ENCODE data around the gene ABCB8.
A peak's percentile ranks its signal among the peaks of the same experiment; 100 is the strongest.
"Not testable (repeated sequence)": the region's sequence is repeated elsewhere in the genome, so short reads cannot be mapped to it uniquely, and the experiment has no call there.

Gene ABCB8

GRCh38 chr7:151024435-151025056, 3.7 kb upstream of the ABCB8 start, which contains the start of gene ATG9B:
TSS of gene ATG9B (minus strand) at chr7:151024494. CDS start at chr7:151024423, 71 bp downstream.
- H3K4me3 ChIP-seq (replicated peaks; ENCODE audit: low read depth, low read length), result no peak within 1 kb of the TSS
- no peak for DNase-seq (ENCODE audit: extremely low read depth, low read depth)
- no peak for TF ChIP-seq CTCF (IDR thresholded peaks at IDR 0.05; ENCODE audit: low read depth, low read length, missing control alignments)

DNA sequence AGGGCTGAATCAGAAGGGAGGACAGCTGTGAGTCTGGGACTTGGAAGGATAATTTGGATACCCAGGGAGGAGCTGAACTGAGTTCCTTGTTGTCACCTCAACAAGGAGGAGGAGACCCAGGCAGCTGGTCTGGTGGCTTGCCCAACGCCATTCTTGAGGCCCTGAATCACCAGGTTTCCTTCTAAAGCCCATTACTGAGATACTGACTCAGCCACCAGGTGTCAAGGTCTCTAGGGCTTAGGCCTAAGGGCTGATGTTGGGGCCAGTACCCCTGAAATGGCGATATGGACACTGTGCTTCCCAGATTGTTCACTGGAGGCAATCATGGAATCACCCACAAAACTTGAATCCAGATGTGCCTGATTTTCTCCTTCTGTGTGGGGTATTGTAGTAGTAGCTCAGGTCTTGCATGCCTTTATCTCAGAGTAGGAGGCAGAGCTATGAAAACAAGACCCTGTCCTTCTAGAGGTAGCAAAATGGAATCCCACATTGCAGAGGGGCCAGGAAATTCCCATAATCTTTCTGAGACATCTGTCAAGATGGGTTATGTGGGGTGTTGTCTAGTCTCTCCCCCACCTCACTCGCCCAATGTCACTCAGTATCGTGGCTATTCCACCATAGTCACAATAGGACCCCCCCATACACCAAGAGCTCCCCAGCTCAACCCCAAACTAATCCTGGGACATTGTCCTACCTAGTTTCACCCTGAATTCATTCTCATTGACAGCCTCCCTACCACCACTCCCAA, 2.2 kb upstream of the ABCB8 start:
- no peak for TF ChIP-seq CTCF (IDR thresholded peaks at IDR 0.05; ENCODE audit: low read depth, low read length, missing control alignments)
- DNase-seq (ENCODE audit: extremely low read depth, low read depth), result no peak
- H3K4me3 ChIP-seq (replicated peaks; ENCODE audit: low read depth, low read length), result no peak overlapping the region

DNA sequence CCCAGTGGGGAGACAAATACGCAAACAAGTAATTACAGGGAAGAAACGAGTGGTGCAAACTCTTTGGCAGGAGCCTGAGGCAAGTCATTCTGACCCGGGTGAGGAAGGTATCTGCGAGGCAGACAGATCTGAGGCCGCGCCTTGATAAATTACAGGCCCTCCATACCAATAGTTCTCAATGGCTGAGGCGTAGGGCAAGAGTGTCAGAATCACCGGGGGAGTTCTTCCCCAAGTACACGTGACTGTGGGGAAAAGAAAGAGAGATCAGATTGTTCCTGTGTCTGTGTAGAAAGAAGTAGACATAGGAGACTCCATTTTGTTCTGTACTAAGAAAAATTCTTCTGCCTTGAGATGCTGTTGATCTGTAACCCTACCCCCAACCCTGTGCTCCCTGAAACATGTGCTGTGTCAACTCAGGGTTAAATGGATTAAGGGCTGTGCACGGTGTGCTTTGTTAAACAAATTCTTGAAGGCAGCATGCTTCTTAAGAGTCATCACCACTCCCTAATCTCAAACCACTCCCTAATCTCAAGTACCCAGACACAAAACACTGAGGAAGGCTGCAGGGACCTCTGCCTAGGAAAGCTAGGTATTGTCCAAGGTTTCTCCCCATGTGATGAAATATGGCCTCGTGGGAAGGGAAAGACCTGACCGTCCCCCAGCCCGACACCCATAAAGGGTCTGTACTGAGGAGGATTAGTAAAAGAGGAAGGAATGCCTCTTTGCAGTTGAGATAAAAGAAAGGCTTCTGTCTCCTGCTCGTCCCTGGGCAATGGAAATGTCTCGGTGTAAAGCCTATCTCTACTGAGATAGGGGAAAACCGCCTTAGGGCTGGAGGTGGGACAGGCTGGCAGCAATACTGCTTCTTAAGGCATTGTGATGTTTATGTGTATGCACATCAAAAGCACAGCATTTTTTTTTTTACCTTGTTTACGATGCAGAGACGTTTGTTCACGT, 1.2 kb upstream of the ABCB8 start:
- not testable (repeated sequence) for H3K4me3 ChIP-seq (replicated peaks; ENCODE audit: low read depth, low read length); DNase-seq (ENCODE audit: extremely low read depth, low read depth)

DNA sequence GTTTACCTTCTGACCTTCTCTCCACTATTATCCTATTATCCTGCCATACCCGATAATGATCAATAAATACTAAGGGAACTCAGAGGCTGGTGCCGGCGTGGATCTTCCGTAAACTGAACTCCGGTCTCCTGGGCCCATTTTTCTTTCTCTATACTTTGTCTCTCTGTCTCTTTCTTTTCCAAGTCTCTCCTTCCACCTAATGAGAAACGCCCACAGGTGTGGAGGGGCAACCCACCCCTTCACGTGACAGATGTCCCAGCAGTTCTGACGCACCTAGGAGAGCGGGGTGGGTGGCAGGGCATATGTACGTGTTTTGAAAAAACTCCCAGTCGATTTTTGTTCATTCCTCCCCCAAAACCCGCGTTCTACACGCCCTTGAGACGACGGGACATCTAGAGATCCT, 521 bp upstream of the ABCB8 start:
- H3K4me3 ChIP-seq (replicated peaks; ENCODE audit: low read depth, low read length), result peak overlapping the region; percentile 73
- DNase-seq (ENCODE audit: extremely low read depth, low read depth), result not testable (repeated sequence)

DNA sequence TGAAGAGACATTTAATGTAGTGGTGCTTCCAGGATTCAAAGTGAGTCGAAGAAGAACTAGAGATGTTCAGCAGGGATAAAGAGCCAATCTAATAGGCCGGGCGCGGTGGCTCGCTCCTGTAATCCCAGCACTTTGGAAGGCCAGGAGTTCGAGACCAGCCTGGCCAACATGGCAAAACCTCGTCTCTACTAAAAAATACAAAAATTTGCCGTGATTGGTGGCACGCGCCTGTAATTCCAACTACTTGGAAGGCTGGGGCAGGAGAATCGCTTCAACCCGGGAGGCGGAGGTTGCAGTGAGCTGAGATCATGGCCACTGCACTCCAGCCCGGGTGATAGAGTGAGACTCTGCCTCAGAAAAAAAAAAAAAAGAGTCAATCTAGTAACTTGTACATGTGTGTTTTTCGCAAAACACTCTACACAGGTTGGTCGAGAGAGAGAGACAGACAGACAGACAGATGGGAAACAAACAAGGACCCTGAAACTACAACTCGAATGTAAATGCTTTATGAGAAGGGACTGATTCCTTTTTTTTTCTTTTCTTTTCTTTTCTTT, 775 bp downstream of the ABCB8 start:
- peak overlapping the region; percentile 73 for H3K4me3 ChIP-seq (replicated peaks; ENCODE audit: low read depth, low read length)
- DNase-seq (ENCODE audit: extremely low read depth, low read depth), result no peak
- no peak for TF ChIP-seq CTCF (IDR thresholded peaks at IDR 0.05; ENCODE audit: low read depth, low read length, missing control alignments)

DNA sequence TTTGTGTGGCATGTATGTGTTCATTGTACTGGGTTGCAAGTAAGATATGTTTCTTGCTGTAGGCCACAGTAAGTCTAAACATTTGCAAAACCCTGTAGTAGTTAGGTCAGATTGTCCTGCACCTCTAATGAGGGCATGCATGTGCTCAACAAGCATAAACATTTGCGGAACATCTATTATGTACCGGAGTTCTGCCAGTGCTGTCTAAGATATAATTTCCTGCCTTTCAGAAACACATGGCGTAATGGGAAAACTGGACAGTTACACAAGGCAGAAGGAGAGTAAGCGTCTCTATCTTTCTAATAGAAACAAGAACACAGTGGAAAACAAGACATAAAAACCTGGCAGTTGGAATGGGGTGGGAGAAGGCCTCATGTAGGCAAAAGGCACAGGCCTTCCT, 2.8 kb downstream of the ABCB8 start:
- no peak overlapping the region for H3K4me3 ChIP-seq (replicated peaks; ENCODE audit: low read depth, low read length)
- TF ChIP-seq CTCF (IDR thresholded peaks at IDR 0.05; ENCODE audit: low read depth, low read length, missing control alignments), result no peak
- no peak for DNase-seq (ENCODE audit: extremely low read depth, low read depth)

GRCh38 chr7:151032936-151033863, 5.0 kb downstream of the ABCB8 start:
- no peak overlapping the region for H3K4me3 ChIP-seq (replicated peaks; ENCODE audit: low read depth, low read length)
- no peak for TF ChIP-seq CTCF (IDR thresholded peaks at IDR 0.05; ENCODE audit: low read depth, low read length, missing control alignments)
- DNase-seq (ENCODE audit: extremely low read depth, low read depth), result no peak
